ENCODE results near the gene BRD3.

The BRD3 gene

DNA sequence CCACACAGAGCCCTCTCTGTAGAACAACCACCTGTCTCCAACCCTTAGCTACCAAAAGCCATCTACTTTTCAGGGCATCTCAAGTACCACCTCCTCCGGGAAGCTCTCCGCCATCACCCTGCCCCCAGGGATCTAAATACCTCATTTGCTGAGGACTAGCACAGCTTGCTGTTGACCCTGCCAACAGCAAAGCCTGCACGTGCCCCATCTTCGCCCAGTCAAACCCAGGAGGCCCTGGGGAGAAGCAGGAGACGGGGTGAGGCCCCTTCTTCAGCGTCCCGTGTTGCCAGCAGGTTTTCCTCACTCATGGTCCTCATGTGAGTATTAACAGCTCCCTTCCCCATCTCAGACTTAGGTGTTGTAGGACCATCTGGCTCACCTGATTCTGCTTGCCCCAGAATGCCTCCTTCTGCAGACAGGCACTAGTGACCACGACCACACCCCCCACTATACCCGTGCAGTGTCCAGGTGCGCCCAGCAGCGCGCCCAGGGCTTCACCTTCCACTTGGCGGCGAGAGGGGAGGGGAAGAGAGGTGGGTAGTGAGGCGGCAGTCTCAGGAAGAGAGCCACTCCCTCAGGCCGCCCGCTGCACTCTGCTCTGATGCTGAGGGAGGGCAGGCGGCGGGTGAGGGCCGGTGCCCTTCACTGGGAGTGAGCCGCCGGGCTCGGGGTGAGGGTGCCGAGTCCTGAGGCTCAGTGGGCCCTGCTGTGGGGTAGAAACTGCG lies 86.8 kb downstream of the BRD3 start:
- Histone ChIP-seq H3K4me3 (ENCODE audit: low read depth, low read length) (no peak overlapping the region), H3K9me3 (ENCODE audit: severe bottlenecking) (no peaks in the 10 kb centered on the region), H3K36me3 (peaks cover under 1% of the 10 kb centered on the region), H3K27ac (no peak overlapping the region), H3K27me3 (ENCODE audit: insufficient read depth, low read depth, severe bottlenecking) (no peaks in the 10 kb centered on the region)
- DNase-seq = no peak
- TF ChIP-seq, protein P1, sequence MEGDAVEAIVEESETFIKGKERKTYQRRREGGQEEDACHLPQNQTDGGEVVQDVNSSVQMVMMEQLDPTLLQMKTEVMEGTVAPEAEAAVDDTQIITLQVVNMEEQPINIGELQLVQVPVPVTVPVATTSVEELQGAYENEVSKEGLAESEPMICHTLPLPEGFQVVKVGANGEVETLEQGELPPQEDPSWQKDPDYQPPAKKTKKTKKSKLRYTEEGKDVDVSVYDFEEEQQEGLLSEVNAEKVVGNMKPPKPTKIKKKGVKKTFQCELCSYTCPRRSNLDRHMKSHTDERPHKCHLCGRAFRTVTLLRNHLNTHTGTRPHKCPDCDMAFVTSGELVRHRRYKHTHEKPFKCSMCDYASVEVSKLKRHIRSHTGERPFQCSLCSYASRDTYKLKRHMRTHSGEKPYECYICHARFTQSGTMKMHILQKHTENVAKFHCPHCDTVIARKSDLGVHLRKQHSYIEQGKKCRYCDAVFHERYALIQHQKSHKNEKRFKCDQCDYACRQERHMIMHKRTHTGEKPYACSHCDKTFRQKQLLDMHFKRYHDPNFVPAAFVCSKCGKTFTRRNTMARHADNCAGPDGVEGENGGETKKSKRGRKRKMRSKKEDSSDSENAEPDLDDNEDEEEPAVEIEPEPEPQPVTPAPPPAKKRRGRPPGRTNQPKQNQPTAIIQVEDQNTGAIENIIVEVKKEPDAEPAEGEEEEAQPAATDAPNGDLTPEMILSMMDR (IDR thresholded peaks at IDR 0.05; ENCODE audit: low read depth, low read length) = no peak

Data from WERI-Rb-1 (cell line).